Natural killer cell (primary cell): ENCODE results near the gene CENPU. TPM values are rescaled to one million over a fixed set of nuclear protein-coding genes. Genes with fewer than 3 reads are reported as not detected.

Source experiments
- ATAC-seq, 3 donors: fragments of 150-1000 bp in 2 of 3; fragments of 200-7000 bp in 1 of 3; cut with Tn5 transposase; 1 replicate in 1 of 3; 2 replicates in 2 of 3; pipeline ENCODE4 v1.10.0; 2021; ENCODE audit warnings: mild to moderate bottlenecking in 2 of 3, moderate library complexity in 2 of 3
- DNase-seq, 2 donors: peaks; one replicate each; pipeline versions ENCODE4 v3.0.0 to v3.0.0-alpha.2; 2013 to 2021; ENCODE audit warnings: mixed read lengths in 1 of 2
- H3K27ac ChIP-seq: one replicate; pipeline ENCODE4 v1.5.1; 2013; ENCODE audit warnings: mild to moderate bottlenecking, low read length
- H3K27me3 ChIP-seq: one replicate; pipeline ENCODE4 v1.6.1; 2013; ENCODE audit warnings: low read length; ENCODE audit not compliant: control insufficient read depth, insufficient read depth
- H3K36me3 ChIP-seq: one replicate; pipeline ENCODE4 v1.6.1; 2013; ENCODE audit warnings: low read length; ENCODE audit not compliant: control insufficient read depth, insufficient read depth
- H3K4me1 ChIP-seq: one replicate; pipeline ENCODE4 v1.6.1; 2013; ENCODE audit warnings: low read length; ENCODE audit not compliant: control insufficient read depth, insufficient read depth
- H3K4me3 ChIP-seq: one replicate; pipeline ENCODE4 v1.5.1; 2013; ENCODE audit warnings: low read length
- H3K9me3 ChIP-seq: one replicate; pipeline ENCODE4 v1.6.1; 2013; ENCODE audit warnings: low read length; ENCODE audit not compliant: control insufficient read depth, insufficient read depth
- H3K27ac Mint-ChIP-seq, 2 donors: one replicate each; pipeline ENCODE4 v1.8.0; 2022; ENCODE audit warnings: mild to moderate bottlenecking in 2 of 2, mixed read lengths in 2 of 2, moderate library complexity in 1 of 2
- H3K27me3 Mint-ChIP-seq, 2 donors: one replicate each; pipeline ENCODE4 v1.8.0; 2022; ENCODE audit warnings: low read depth in 2 of 2, mixed read lengths in 2 of 2
- H3K36me3 Mint-ChIP-seq: one replicate; pipeline ENCODE4 v1.8.0; 2022; ENCODE audit warnings: mixed read lengths
- H3K4me1 Mint-ChIP-seq, 2 donors: one replicate each; pipeline ENCODE4 v1.8.0; 2022; ENCODE audit warnings: mixed read lengths in 2 of 2
- H3K4me3 Mint-ChIP-seq: one replicate; pipeline ENCODE4 v1.8.0; 2022; ENCODE audit warnings: mild to moderate bottlenecking, moderate library complexity, mixed read lengths
- H3K9me3 Mint-ChIP-seq, 2 donors: one replicate each; pipeline ENCODE4 v1.8.0; 2022; ENCODE audit warnings: mixed read lengths in 2 of 2
- CTCF ChIP-seq: fragments of 200-600 bp; IDR thresholded peaks from one replicate; pipeline ENCODE4 v1.8.0; 2022; ENCODE audit warnings: antibody characterized with exemption
- WGBS: methylation state at CpG from one replicate; pipeline ENCODE4 v1.1.7; 2013; ENCODE audit warnings: missing lambda C conversion rate; ENCODE audit not compliant: insufficient coverage; 5-methylcytosine and 5-hydroxymethylcytosine counted together
- intact Hi-C: fragments of 100-400 bp; cut with micrococcal nuclease; formaldehyde crosslinking; loops from one replicate; pipeline ENCODE4 v1.14.2; 2022
- total RNA-seq, 4 donors: library from RNA; stranded (reverse); fragments of 120-200 nt in 1 of 4; gene quantifications; one replicate each; pipeline versions ENCODE4 v1.2.3 to v1.2.4, GENCODE V29; 2013 to 2022

CENPU gene
- total RNA-seq, 3 donors from 2014 or later (not counting 1 experiment from before 2014, with no cell fraction given): 6.5 to 12.1 (median 10.3) TPM

DNA sequence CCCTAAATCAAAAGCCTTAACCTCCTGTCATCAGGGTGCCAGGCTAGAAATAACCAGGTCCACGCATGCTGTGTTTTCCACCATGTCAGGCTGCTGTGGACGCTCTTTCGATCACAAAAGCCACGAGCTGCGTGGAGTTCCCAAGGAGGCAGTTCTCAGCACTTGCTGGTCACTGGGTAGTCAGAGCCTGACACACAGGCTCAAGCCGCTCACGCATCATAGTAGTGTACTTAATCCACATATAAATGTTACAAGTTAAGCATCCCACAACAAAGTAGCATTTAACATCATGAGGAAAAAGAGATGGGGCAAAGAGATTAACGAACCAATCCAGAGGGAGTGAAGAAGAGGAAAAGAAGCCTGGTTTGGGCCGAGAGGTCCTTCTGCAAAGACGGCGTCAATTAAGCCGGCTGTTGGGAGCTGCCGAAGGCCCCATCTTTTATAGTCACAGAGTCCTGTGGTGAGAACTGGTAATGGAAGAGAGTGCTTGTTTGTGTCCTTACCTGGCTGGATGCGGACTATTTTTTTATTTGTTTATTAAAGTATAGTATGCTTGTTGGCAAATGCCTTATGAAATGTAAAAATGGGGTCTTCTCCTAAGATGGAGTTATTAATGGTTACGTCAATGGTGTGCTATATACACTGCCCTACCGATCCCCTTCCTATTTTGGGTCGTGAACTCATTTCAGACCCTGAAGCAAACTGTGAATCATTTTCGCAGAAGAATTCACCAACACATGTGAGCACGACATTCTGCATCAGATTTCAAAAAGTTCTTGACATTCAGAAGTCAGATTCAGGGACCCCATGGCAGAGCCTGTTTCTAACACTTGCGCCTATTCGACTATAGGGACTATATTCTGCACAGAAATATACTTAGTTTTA lies 83.7 kb downstream of the CENPU start:
- peaks cover 53 to 65% of the 10 kb centered on the region in 2 donors for H3K4me1 Mint-ChIP-seq
- no peaks in the 10 kb centered on the region for H3K27me3 Mint-ChIP-seq
- H3K27ac Mint-ChIP-seq: peak overlapping the region; percentile 89 to 90
- TF ChIP-seq CTCF: no peak
- ATAC-seq (peak; percentile 2 to 13 (median 10)), DNase-seq (peak in 1 of 2 donors; percentile 58)
- peaks cover 25% of the 10 kb centered on the region for H3K4me1 ChIP-seq
- 41% methylated on average over 21 of the region's 21 CpGs for WGBS
- peak overlapping the region; percentile 89 for H3K4me3 ChIP-seq
- peak overlapping the region; percentile 86 for H3K27ac ChIP-seq
- no peaks in the 10 kb centered on the region for H3K9me3 Mint-ChIP-seq
- H3K27me3 ChIP-seq: no peaks in the 10 kb centered on the region
- peak overlapping the region; percentile 92 for H3K4me3 Mint-ChIP-seq
- H3K36me3 ChIP-seq: peaks cover 9% of the 10 kb centered on the region
- H3K9me3 ChIP-seq: no peaks in the 10 kb centered on the region
- intact Hi-C loops: loop anchor here (1.0 to 5.0 kb wide), 7 partner anchors 84 to 552 kb away; partner anchors contain the start of genes CENPU, CFAP97 and IRF2
- no peaks in the 10 kb centered on the region for H3K36me3 Mint-ChIP-seq

- DNase-seq (peak; percentile 94 to 96), ATAC-seq (peak; percentile 87 to 97 (median 87))
- no peaks in the 10 kb centered on the region for H3K27me3 ChIP-seq
- H3K4me1 ChIP-seq: peaks cover 29% of the 10 kb centered on the region
- H3K27ac Mint-ChIP-seq: peak within 1 kb of the TSS; percentile 89 to 90
- H3K4me3 ChIP-seq: peak within 1 kb of the TSS; percentile 89
- H3K9me3 ChIP-seq: no peaks in the 10 kb centered on the region
- no peaks in the 10 kb centered on the region for H3K27me3 Mint-ChIP-seq
- TF ChIP-seq CTCF: no peak
- intact Hi-C loops: loop anchor here (1.0 to 5.0 kb wide), 7 partner anchors 85 to 553 kb away; partner anchors contain the start of genes CENPU, CFAP97 and IRF2
- peak within 1 kb of the TSS; percentile 97 for H3K4me3 Mint-ChIP-seq
- no peaks in the 10 kb centered on the region for H3K36me3 Mint-ChIP-seq
- H3K36me3 ChIP-seq: peaks cover 9% of the 10 kb centered on the region
- no peaks in the 10 kb centered on the region for H3K9me3 Mint-ChIP-seq
- under 1% methylated on average over 90 of the region's 90 CpGs for WGBS
- peaks cover 62 to 69% of the 10 kb centered on the region in 2 donors for H3K4me1 Mint-ChIP-seq
- H3K27ac ChIP-seq: peak within 1 kb of the TSS; percentile 88
Observed at GRCh38 chr4:184649026-184649970, 84.6 kb downstream of the CENPU start, which contains the start of the genes CASP3 and PRIMPOL. Gene CASP3, minus strand, starts transcription at chr4:184649447. Its CDS starts 10,994 bp downstream, at chr4:184638453. Gene PRIMPOL, plus strand, starts transcription at chr4:184649738. Its CDS starts 7,403 bp downstream, at chr4:184657141.

- Mint-ChIP-seq H3K27ac (peak overlapping the region; percentile 89 to 90), H3K36me3 (no peaks in the 10 kb centered on the region), H3K4me3 (peak overlapping the region; percentile 97), H3K4me1 (peaks cover 67 to 74% of the 10 kb centered on the region in 2 donors), H3K9me3 (no peaks in the 10 kb centered on the region), H3K27me3 (no peaks in the 10 kb centered on the region)
- H3K4me1 ChIP-seq: peaks cover 29% of the 10 kb centered on the region
- 0% methylated on average over 52 of the region's 52 CpGs for WGBS
- H3K27ac ChIP-seq: peak overlapping the region; percentile 88
- H3K36me3 ChIP-seq: peaks cover 12% of the 10 kb centered on the region
- no peak for TF ChIP-seq CTCF
- no peaks in the 10 kb centered on the region for H3K9me3 ChIP-seq
- intact Hi-C loops: loop anchor here (1.0 to 5.0 kb wide), 7 partner anchors 86 to 554 kb away; partner anchors contain the start of genes CENPU, CFAP97 and IRF2
- peak overlapping the region; percentile 85 for H3K4me3 ChIP-seq
- H3K27me3 ChIP-seq: no peaks in the 10 kb centered on the region
- ATAC-seq: peak; percentile 9 to 31 (median 18)
- peak; percentile 43 to 66 for DNase-seq
Observed at GRCh38 chr4:184648313-184649025, 85.4 kb downstream of the CENPU start.
